ENCODE results near the gene IL19. TPM values are rescaled to one million over a fixed set of nuclear protein-coding genes. Genes with fewer than 3 reads are reported as not detected.
A peak's percentile ranks its signal among the peaks of the same experiment; 100 is the strongest.

Gene IL19
- polyA plus RNA-seq, 4 donors: 0.51 to 1.0 (median 0.68) TPM

GRCh38 chr1:206828765-206829164 is 58.2 kb downstream of the IL19 start:
- DNase-seq (ENCODE audit: low read depth in 4 of 4, low spot score in 2 of 4): no peak

- no peak for DNase-seq (ENCODE audit: low read depth in 4 of 4, low spot score in 2 of 4)
Measured at GRCh38 chr1:206829282-206829681, 58.7 kb downstream of the IL19 start.

- DNase-seq (ENCODE audit: low read depth in 4 of 4, low spot score in 2 of 4): no peak
Measured at GRCh38 chr1:206829875-206830274, 59.3 kb downstream of the IL19 start.

- no peak for DNase-seq (ENCODE audit: low read depth in 4 of 4, low spot score in 2 of 4)
Measured at GRCh38 chr1:206831650-206832049, 61.1 kb downstream of the IL19 start.

- no peak for DNase-seq (ENCODE audit: low read depth in 4 of 4, low spot score in 2 of 4)
Measured at GRCh38 chr1:206832352-206832880, 61.8 kb downstream of the IL19 start.

- peak in 1 of 4 donors; percentile 29 for DNase-seq (ENCODE audit: low read depth in 4 of 4, low spot score in 2 of 4)
Measured at GRCh38 chr1:206833106-206833680, 62.6 kb downstream of the IL19 start.

- DNase-seq (ENCODE audit: low read depth in 4 of 4, low spot score in 2 of 4): no peak
Measured at GRCh38 chr1:206833801-206834200, 63.2 kb downstream of the IL19 start.

GRCh38 chr1:206834217-206834616 is 63.6 kb downstream of the IL19 start:
- DNase-seq (ENCODE audit: low read depth in 4 of 4, low spot score in 2 of 4): no peak

- no peak for DNase-seq (ENCODE audit: low read depth in 4 of 4, low spot score in 2 of 4)
Measured at GRCh38 chr1:206834711-206835110, 64.1 kb downstream of the IL19 start.

- DNase-seq (ENCODE audit: low read depth in 4 of 4, low spot score in 2 of 4): no peak
Measured at GRCh38 chr1:206835186-206835585, 64.6 kb downstream of the IL19 start.

GRCh38 chr1:206836111-206836510 is 65.5 kb downstream of the IL19 start:
- no peak for DNase-seq (ENCODE audit: low read depth in 4 of 4, low spot score in 2 of 4)

GRCh38 chr1:206839006-206839560 is 68.5 kb downstream of the IL19 start:
- no peak for DNase-seq (ENCODE audit: low read depth in 4 of 4, low spot score in 2 of 4)

- no peak for DNase-seq (ENCODE audit: low read depth in 4 of 4, low spot score in 2 of 4)
Measured at GRCh38 chr1:206839857-206840256, 69.3 kb downstream of the IL19 start.

- DNase-seq (ENCODE audit: low read depth in 4 of 4, low spot score in 2 of 4): no peak
Measured at GRCh38 chr1:206841609-206842323, 71.2 kb downstream of the IL19 start.

- no peak for DNase-seq (ENCODE audit: low read depth in 4 of 4, low spot score in 2 of 4)
Measured at GRCh38 chr1:206842854-206843253, 72.3 kb downstream of the IL19 start.

GRCh38 chr1:206843626-206844025 is 73.1 kb downstream of the IL19 start:
- DNase-seq (ENCODE audit: low read depth in 4 of 4, low spot score in 2 of 4): no peak

- no peak for DNase-seq (ENCODE audit: low read depth in 4 of 4, low spot score in 2 of 4)
Measured at GRCh38 chr1:206846487-206846886, 75.9 kb downstream of the IL19 start.

- no peak for DNase-seq (ENCODE audit: low read depth in 4 of 4, low spot score in 2 of 4)
Measured at GRCh38 chr1:206847337-206847834, 76.8 kb downstream of the IL19 start.

GRCh38 chr1:206847946-206848345 is 77.4 kb downstream of the IL19 start:
- no peak for DNase-seq (ENCODE audit: low read depth in 4 of 4, low spot score in 2 of 4)

- DNase-seq (ENCODE audit: low read depth in 4 of 4, low spot score in 2 of 4): no peak
Measured at GRCh38 chr1:206850401-206850800, 79.8 kb downstream of the IL19 start.

GRCh38 chr1:206851341-206852010 is 80.9 kb downstream of the IL19 start:
- no peak for DNase-seq (ENCODE audit: low read depth in 4 of 4, low spot score in 2 of 4)
